Sigmoid colon (tissue), 4 donors: Measurements from ENCODE around the gene WT1.

Source experiments
- CTCF ChIP-seq, 4 experiments: fragments of 450-650 bp in 3 of 4; fragments of 200-600 bp in 1 of 4; IDR thresholded peaks; one replicate each; pipeline ENCODE4 v1.5.1; 2016 to 2019; ENCODE audit warnings: antibody characterized with exemption in 4 of 4, mild to moderate bottlenecking in 3 of 4, moderate library complexity in 2 of 4
- POLR2AphosphoS5 ChIP-seq, 4 donors: sonication (generic); formaldehyde crosslinking; IDR thresholded peaks; one replicate each; pipeline ENCODE4 v1.6.1; 2017; ENCODE audit warnings: antibody characterized with exemption in 4 of 4

- TF ChIP-seq CTCF (IDR thresholded peaks at IDR 0.05) (no peak), POLR2AphosphoS5 (IDR thresholded peaks at IDR 0.05) (no peak)
Observed at GRCh38 chr11:32402836-32403235, 32.5 kb downstream of the WT1 start.
